Chondrocyte (in vitro differentiated cells): ENCODE measurements around the gene TMEM179B. TPM values are rescaled to one million over a fixed set of nuclear protein-coding genes. Genes with fewer than 3 reads are reported as not detected.

Source experiments
- DNase-seq: peaks from one replicate; pipeline ENCODE4 v3.0.0; 2021; ENCODE audit warnings: mixed read lengths, low spot score
- H3K27ac Mint-ChIP-seq: one replicate; pipeline ENCODE4 v1.8.0; 2021; ENCODE audit warnings: mild to moderate bottlenecking, moderate library complexity, mixed read lengths; ENCODE audit not compliant: unreplicated experiment
- H3K27me3 Mint-ChIP-seq: 2 replicates; pipeline ENCODE4 v1.8.0; 2021; ENCODE audit warnings: low read depth, mixed read lengths
- H3K36me3 Mint-ChIP-seq: 2 replicates; pipeline ENCODE4 v1.8.0; 2021; ENCODE audit warnings: low read depth, mixed read lengths
- H3K4me1 Mint-ChIP-seq: 2 replicates; pipeline ENCODE4 v1.8.0; 2021; ENCODE audit warnings: low read depth, mild to moderate bottlenecking, mixed read lengths
- H3K4me3 Mint-ChIP-seq: one replicate; pipeline ENCODE4 v1.8.0; 2021; ENCODE audit warnings: mild to moderate bottlenecking, moderate library complexity, mixed read lengths; ENCODE audit not compliant: unreplicated experiment
- H3K9me3 Mint-ChIP-seq: 2 replicates; pipeline ENCODE4 v1.8.0; 2021; ENCODE audit warnings: low read depth, mixed read lengths
- CTCF ChIP-seq: fragments of 200-600 bp; sonication (generic); IDR thresholded peaks from 2 replicates; pipeline ENCODE4 v1.5.0; 2021; ENCODE audit warnings: antibody characterized with exemption, mild to moderate bottlenecking, moderate library complexity
- total RNA-seq: library from RNA; stranded (reverse); gene quantifications from 3 replicates; pipeline ENCODE4 v1.2.1, GENCODE V29; 2021

The TMEM179B gene
- total RNA-seq, 1 donor from 2014 or later = 29.4 TPM

GRCh38 chr11:62782753-62783152 lies 4.4 kb upstream of the TMEM179B start:
- Mint-ChIP-seq H3K36me3 (peaks cover 14% of the 10 kb centered on the region), H3K9me3 (no peaks in the 10 kb centered on the region), H3K4me3 (no peak overlapping the region), H3K27me3 (no peaks in the 10 kb centered on the region), H3K27ac (no peak overlapping the region), H3K4me1 (peaks cover 12% of the 10 kb centered on the region)
- no peak for DNase-seq
- TF ChIP-seq CTCF = no peak

GRCh38 chr11:62786318-62787004 lies 741 bp upstream of the TMEM179B start:
- H3K36me3 Mint-ChIP-seq = peaks cover 9% of the 10 kb centered on the region
- H3K27ac Mint-ChIP-seq = peak overlapping the region; percentile 83
- H3K27me3 Mint-ChIP-seq = no peaks in the 10 kb centered on the region
- peak overlapping the region; percentile 76 for H3K4me3 Mint-ChIP-seq
- peak; percentile 85 for TF ChIP-seq CTCF
- no peaks in the 10 kb centered on the region for H3K9me3 Mint-ChIP-seq
- H3K4me1 Mint-ChIP-seq = peaks cover 44% of the 10 kb centered on the region
- DNase-seq = no peak

- peaks cover 54% of the 10 kb centered on the region for H3K4me1 Mint-ChIP-seq
- peaks cover 6% of the 10 kb centered on the region for H3K36me3 Mint-ChIP-seq
- H3K4me3 Mint-ChIP-seq = peak overlapping the region; percentile 81
- H3K27me3 Mint-ChIP-seq = no peaks in the 10 kb centered on the region
- no peak for DNase-seq
- H3K9me3 Mint-ChIP-seq = no peaks in the 10 kb centered on the region
- no peak for TF ChIP-seq CTCF
- H3K27ac Mint-ChIP-seq = peak overlapping the region; percentile 76
These were observed 1.8 kb downstream of the TMEM179B start for GRCh38 chr11:62788991-62789390.

GRCh38 chr11:62789576-62789975 lies 2.4 kb downstream of the TMEM179B start:
- DNase-seq = no peak
- no peaks in the 10 kb centered on the region for H3K9me3 Mint-ChIP-seq
- H3K36me3 Mint-ChIP-seq = peaks cover 12% of the 10 kb centered on the region
- TF ChIP-seq CTCF = no peak
- H3K4me1 Mint-ChIP-seq = peaks cover 54% of the 10 kb centered on the region
- no peak overlapping the region for H3K4me3 Mint-ChIP-seq
- no peaks in the 10 kb centered on the region for H3K27me3 Mint-ChIP-seq
- H3K27ac Mint-ChIP-seq = peak overlapping the region; percentile 76

- Mint-ChIP-seq H3K9me3 (no peaks in the 10 kb centered on the region), H3K27ac (peak within 1 kb of the TSS; percentile 94), H3K4me3 (peak within 1 kb of the TSS; percentile 88), H3K36me3 (peaks cover 25% of the 10 kb centered on the region), H3K4me1 (peaks cover 45% of the 10 kb centered on the region), H3K27me3 (no peaks in the 10 kb centered on the region)
- peak; percentile 95 for DNase-seq
- TF ChIP-seq CTCF = peak; percentile 45
These were observed 4.4 kb downstream of the TMEM179B start, which contains the start of gene TMEM223 for GRCh38 chr11:62791501-62792201. TMEM223 (minus strand) TSS chr11:62792006; CDS start chr11:62791994, 12 bp downstream.
